NB4 (cell line): Measurements from ENCODE around the gene EVA1B.

Source experiments
- MYC ChIP-seq: IDR thresholded peaks from 2 replicates; pipeline ENCODE4 v1.6.1; 2011; ENCODE audit warnings: low read depth, low read length
- POLR2A ChIP-seq: IDR thresholded peaks from 2 replicates; pipeline ENCODE4 v1.6.1; 2011; ENCODE audit warnings: mild to moderate bottlenecking; ENCODE audit not compliant: insufficient read length; ENCODE audit errors: extremely low read depth
- TF ChIP-seq, protein P1 (sequence below): IDR thresholded peaks from one replicate; pipeline ENCODE4 v1.5.1; 2012; ENCODE audit warnings: low read depth, low read length

- TF ChIP-seq, protein P1, sequence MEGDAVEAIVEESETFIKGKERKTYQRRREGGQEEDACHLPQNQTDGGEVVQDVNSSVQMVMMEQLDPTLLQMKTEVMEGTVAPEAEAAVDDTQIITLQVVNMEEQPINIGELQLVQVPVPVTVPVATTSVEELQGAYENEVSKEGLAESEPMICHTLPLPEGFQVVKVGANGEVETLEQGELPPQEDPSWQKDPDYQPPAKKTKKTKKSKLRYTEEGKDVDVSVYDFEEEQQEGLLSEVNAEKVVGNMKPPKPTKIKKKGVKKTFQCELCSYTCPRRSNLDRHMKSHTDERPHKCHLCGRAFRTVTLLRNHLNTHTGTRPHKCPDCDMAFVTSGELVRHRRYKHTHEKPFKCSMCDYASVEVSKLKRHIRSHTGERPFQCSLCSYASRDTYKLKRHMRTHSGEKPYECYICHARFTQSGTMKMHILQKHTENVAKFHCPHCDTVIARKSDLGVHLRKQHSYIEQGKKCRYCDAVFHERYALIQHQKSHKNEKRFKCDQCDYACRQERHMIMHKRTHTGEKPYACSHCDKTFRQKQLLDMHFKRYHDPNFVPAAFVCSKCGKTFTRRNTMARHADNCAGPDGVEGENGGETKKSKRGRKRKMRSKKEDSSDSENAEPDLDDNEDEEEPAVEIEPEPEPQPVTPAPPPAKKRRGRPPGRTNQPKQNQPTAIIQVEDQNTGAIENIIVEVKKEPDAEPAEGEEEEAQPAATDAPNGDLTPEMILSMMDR, result no peak
- TF ChIP-seq POLR2A (no peak), MYC (no peak)
Measured at GRCh38 chr1:36297062-36297461, 26.4 kb downstream of the EVA1B start.
